ENCODE results near the gene RCN1. TPM values are rescaled to one million over a fixed set of nuclear protein-coding genes. Genes with fewer than 3 reads are reported as not detected.

Gene RCN1
- total RNA-seq, 1 donor from 2014 or later = 545 TPM

- H3K9ac ChIP-seq (ENCODE audit: low read length) = peak overlapping the region; percentile 41
- H3K9me3 Mint-ChIP-seq (ENCODE audit: unreplicated experiment) = peaks cover 3% of the 10 kb centered on the region
- FAIRE-seq = peak; percentile 97
- peak overlapping the region; percentile 42 for H2AFZ ChIP-seq (ENCODE audit: low read depth, low read length)
- H3K36me3 Mint-ChIP-seq (ENCODE audit: low read depth, unreplicated experiment) = peaks cover 2% of the 10 kb centered on the region
- no peak overlapping the region for H3K4me3 Mint-ChIP-seq (ENCODE audit: unreplicated experiment)
- H3K9me3 ChIP-seq (ENCODE audit: insufficient read depth, low read depth, low read length) = no peaks in the 10 kb centered on the region
- H3K4me1 ChIP-seq (ENCODE audit: insufficient read depth, low read length) = peaks cover 13% of the 10 kb centered on the region
- no peak for TF ChIP-seq EZH2 (IDR thresholded peaks at IDR 0.05; ENCODE audit: insufficient read depth, low read length)
- TF ChIP-seq CTCF (IDR thresholded peaks at IDR 0.05; ENCODE audit: insufficient read depth, low read depth, low read length) = no peak
- H3K36me3 ChIP-seq (ENCODE audit: insufficient read depth, low read length) = no peaks in the 10 kb centered on the region
- H3K27ac ChIP-seq (ENCODE audit: low read depth, low read length) = peak overlapping the region; percentile 77
- H3K27me3 ChIP-seq (ENCODE audit: insufficient read depth, low read length) = no peaks in the 10 kb centered on the region
- peak overlapping the region; percentile 88 for H3K27ac Mint-ChIP-seq (ENCODE audit: unreplicated experiment)
- no peaks in the 10 kb centered on the region for H3K27me3 Mint-ChIP-seq (ENCODE audit: low read depth, unreplicated experiment)
- H3K4me1 Mint-ChIP-seq (ENCODE audit: low read depth, unreplicated experiment) = peaks cover 22% of the 10 kb centered on the region
- no peaks in the 10 kb centered on the region for H4K20me1 ChIP-seq (ENCODE audit: insufficient read depth, low read length)
- peak overlapping the region; percentile 52 for H3K4me2 ChIP-seq (ENCODE audit: low read length)
- H3K79me2 ChIP-seq (ENCODE audit: insufficient read depth, low read length) = no peaks in the 10 kb centered on the region
- peak; percentile 98 for DNase-seq (ENCODE audit: low read depth)
- H3K4me3 ChIP-seq (ENCODE audit: insufficient read depth, low read depth, low read length) = no peak overlapping the region
These were observed 46.4 kb downstream of the RCN1 start for GRCh38 chr11:32137263-32137662.

- Mint-ChIP-seq H3K27me3 (ENCODE audit: low read depth, unreplicated experiment) (no peaks in the 10 kb centered on the region), H3K4me1 (ENCODE audit: low read depth, unreplicated experiment) (peaks cover 22% of the 10 kb centered on the region), H3K36me3 (ENCODE audit: low read depth, unreplicated experiment) (no peaks in the 10 kb centered on the region), H3K9me3 (ENCODE audit: unreplicated experiment) (no peaks in the 10 kb centered on the region), H3K27ac (ENCODE audit: unreplicated experiment) (peak overlapping the region; percentile 88), H3K4me3 (ENCODE audit: unreplicated experiment) (no peak overlapping the region)
- H3K27me3 ChIP-seq (ENCODE audit: insufficient read depth, low read length) = no peaks in the 10 kb centered on the region
- no peak for FAIRE-seq
- H3K4me3 ChIP-seq (ENCODE audit: insufficient read depth, low read depth, low read length) = no peak overlapping the region
- DNase-seq (ENCODE audit: low read depth) = no peak
- no peaks in the 10 kb centered on the region for H3K36me3 ChIP-seq (ENCODE audit: insufficient read depth, low read length)
- H4K20me1 ChIP-seq (ENCODE audit: insufficient read depth, low read length) = no peaks in the 10 kb centered on the region
- peak overlapping the region; percentile 52 for H3K4me2 ChIP-seq (ENCODE audit: low read length)
- H3K79me2 ChIP-seq (ENCODE audit: insufficient read depth, low read length) = no peaks in the 10 kb centered on the region
- peaks cover 13% of the 10 kb centered on the region for H3K4me1 ChIP-seq (ENCODE audit: insufficient read depth, low read length)
- peak overlapping the region; percentile 77 for H3K27ac ChIP-seq (ENCODE audit: low read depth, low read length)
- H3K9me3 ChIP-seq (ENCODE audit: insufficient read depth, low read depth, low read length) = no peaks in the 10 kb centered on the region
- H3K9ac ChIP-seq (ENCODE audit: low read length) = peak overlapping the region; percentile 34
- peak overlapping the region; percentile 42 for H2AFZ ChIP-seq (ENCODE audit: low read depth, low read length)
- no peak for TF ChIP-seq EZH2 (IDR thresholded peaks at IDR 0.05; ENCODE audit: insufficient read depth, low read length)
These were observed 47.0 kb downstream of the RCN1 start for GRCh38 chr11:32137869-32138268.

GRCh38 chr11:32138902-32139301, 48.0 kb downstream of the RCN1 start:
- Mint-ChIP-seq H3K4me1 (ENCODE audit: low read depth, unreplicated experiment) (peaks cover 22% of the 10 kb centered on the region), H3K36me3 (ENCODE audit: low read depth, unreplicated experiment) (peaks cover 3% of the 10 kb centered on the region), H3K9me3 (ENCODE audit: unreplicated experiment) (no peaks in the 10 kb centered on the region), H3K27me3 (ENCODE audit: low read depth, unreplicated experiment) (peaks cover 5% of the 10 kb centered on the region), H3K27ac (ENCODE audit: unreplicated experiment) (peak overlapping the region; percentile 75), H3K4me3 (ENCODE audit: unreplicated experiment) (no peak overlapping the region)
- no peaks in the 10 kb centered on the region for H4K20me1 ChIP-seq (ENCODE audit: insufficient read depth, low read length)
- H3K36me3 ChIP-seq (ENCODE audit: insufficient read depth, low read length) = no peaks in the 10 kb centered on the region
- H3K9ac ChIP-seq (ENCODE audit: low read length) = no peak overlapping the region
- no peaks in the 10 kb centered on the region for H3K27me3 ChIP-seq (ENCODE audit: insufficient read depth, low read length)
- no peak overlapping the region for H3K27ac ChIP-seq (ENCODE audit: low read depth, low read length)
- no peak overlapping the region for H3K4me2 ChIP-seq (ENCODE audit: low read length)
- no peaks in the 10 kb centered on the region for H3K79me2 ChIP-seq (ENCODE audit: insufficient read depth, low read length)
- FAIRE-seq = no peak
- H3K4me1 ChIP-seq (ENCODE audit: insufficient read depth, low read length) = peaks cover 13% of the 10 kb centered on the region
- H3K4me3 ChIP-seq (ENCODE audit: insufficient read depth, low read depth, low read length) = no peak overlapping the region
- no peak overlapping the region for H2AFZ ChIP-seq (ENCODE audit: low read depth, low read length)
- DNase-seq (ENCODE audit: low read depth) = no peak
- H3K9me3 ChIP-seq (ENCODE audit: insufficient read depth, low read depth, low read length) = no peaks in the 10 kb centered on the region
- TF ChIP-seq EZH2 (IDR thresholded peaks at IDR 0.05; ENCODE audit: insufficient read depth, low read length) = no peak
- no peak for TF ChIP-seq CTCF (IDR thresholded peaks at IDR 0.05; ENCODE audit: insufficient read depth, low read depth, low read length)

Measured in astrocyte (in vitro differentiated cells and primary cell).